GM06990 (cell line): Measurements from ENCODE around the gene SERINC5.

Source experiments
- DNase-seq: peaks from one replicate; pipeline ENCODE4 v3.0.0-alpha.2; 2011; ENCODE audit not compliant: insufficient read length; ENCODE audit errors: extremely low read depth
- H3K27me3 ChIP-seq: replicated peaks from 2 replicates; pipeline ENCODE4 v1.6.0; 2011; ENCODE audit warnings: low read length; ENCODE audit not compliant: control insufficient read depth, insufficient read depth
- H3K36me3 ChIP-seq: 2 replicates; pipeline ENCODE4 v1.5.1; 2011; ENCODE audit warnings: low read length; ENCODE audit not compliant: control insufficient read depth, insufficient read depth
- H3K4me3 ChIP-seq: replicated peaks from 2 replicates; pipeline ENCODE4 v1.5.1; 2011; ENCODE audit warnings: low read depth, mild to moderate bottlenecking, control low read depth, low read length
- TF ChIP-seq, protein P1 (sequence below): IDR thresholded peaks from 2 replicates; pipeline ENCODE4 v1.5.1; 2011; ENCODE audit warnings: low read length, control low read depth, mild to moderate bottlenecking, inconsistent platforms; ENCODE audit not compliant: insufficient read depth, poor library complexity, severe bottlenecking

The SERINC5 gene

DNA sequence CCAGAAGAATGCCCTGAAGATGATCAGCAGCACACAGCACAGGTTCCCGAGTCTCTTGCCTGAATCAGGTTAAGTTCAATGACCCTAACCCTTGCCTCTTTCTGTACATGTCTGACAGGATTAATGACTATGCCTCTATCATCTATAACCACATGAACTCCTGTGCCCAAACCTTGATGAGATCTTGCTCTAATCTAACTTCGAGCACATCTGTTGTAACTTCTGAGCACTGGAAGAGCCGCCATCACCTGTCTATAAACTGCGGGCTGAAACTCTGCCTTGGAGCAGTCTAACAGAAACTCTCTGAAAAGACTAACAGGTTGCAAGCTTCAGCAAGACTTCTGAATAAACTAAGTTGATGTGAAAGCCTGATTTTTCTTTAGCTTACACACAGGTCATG lies 44.5 kb downstream of the SERINC5 start:
- no peak for DNase-seq
- Histone ChIP-seq H3K36me3 (no peaks in the 10 kb centered on the region), H3K27me3 (no peaks in the 10 kb centered on the region; the same call in 1 of the 2 replicates), H3K4me3 (no peak overlapping the region)
- TF ChIP-seq, protein P1, sequence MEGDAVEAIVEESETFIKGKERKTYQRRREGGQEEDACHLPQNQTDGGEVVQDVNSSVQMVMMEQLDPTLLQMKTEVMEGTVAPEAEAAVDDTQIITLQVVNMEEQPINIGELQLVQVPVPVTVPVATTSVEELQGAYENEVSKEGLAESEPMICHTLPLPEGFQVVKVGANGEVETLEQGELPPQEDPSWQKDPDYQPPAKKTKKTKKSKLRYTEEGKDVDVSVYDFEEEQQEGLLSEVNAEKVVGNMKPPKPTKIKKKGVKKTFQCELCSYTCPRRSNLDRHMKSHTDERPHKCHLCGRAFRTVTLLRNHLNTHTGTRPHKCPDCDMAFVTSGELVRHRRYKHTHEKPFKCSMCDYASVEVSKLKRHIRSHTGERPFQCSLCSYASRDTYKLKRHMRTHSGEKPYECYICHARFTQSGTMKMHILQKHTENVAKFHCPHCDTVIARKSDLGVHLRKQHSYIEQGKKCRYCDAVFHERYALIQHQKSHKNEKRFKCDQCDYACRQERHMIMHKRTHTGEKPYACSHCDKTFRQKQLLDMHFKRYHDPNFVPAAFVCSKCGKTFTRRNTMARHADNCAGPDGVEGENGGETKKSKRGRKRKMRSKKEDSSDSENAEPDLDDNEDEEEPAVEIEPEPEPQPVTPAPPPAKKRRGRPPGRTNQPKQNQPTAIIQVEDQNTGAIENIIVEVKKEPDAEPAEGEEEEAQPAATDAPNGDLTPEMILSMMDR: no peak

DNA sequence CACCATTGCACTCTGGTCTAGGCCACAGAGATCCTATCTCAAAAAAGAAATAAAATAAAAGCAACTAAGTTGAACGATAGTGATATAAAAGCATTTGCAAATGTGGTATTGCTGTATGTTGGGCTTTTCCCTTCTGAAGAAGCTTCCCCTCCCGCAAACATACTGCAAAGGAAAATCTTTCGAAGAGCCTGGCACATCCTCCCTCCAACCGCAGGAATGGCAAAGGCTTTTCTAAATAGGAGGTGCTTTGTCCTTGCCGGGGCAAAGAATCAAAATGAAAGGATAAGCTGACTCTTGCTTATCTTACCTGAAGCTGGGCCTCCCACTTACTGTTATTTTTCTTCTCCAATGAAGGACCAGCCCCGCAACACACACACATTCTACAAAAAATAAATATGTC lies 45.8 kb downstream of the SERINC5 start:
- H3K4me3 ChIP-seq: no peak overlapping the region
- no peak for DNase-seq
- H3K27me3 ChIP-seq: no peaks in the 10 kb centered on the region; the same call in 1 of the 2 replicates
- TF ChIP-seq, protein P1: no peak
- H3K36me3 ChIP-seq: no peaks in the 10 kb centered on the region

DNA sequence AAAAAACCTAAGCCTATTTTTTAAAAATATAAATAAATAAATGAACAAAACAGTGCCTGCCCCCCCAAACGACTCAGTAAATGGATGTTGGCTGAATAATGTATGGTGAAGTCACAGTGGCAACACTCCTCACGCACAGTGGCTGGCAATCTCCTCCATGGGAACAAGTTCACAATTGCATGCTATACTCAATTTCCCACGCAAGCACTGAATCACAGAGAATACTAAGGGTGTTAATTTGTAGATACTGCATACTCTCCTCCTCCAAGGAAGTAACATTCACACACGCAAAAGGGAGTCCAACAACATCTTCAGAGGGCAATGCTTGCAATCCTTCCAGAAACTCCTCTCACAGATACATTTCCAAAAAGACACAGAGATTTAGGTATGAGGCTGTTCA lies 47.5 kb downstream of the SERINC5 start:
- TF ChIP-seq, protein P1: no peak
- H3K36me3 ChIP-seq: no peaks in the 10 kb centered on the region
- no peak overlapping the region for H3K4me3 ChIP-seq

DNA sequence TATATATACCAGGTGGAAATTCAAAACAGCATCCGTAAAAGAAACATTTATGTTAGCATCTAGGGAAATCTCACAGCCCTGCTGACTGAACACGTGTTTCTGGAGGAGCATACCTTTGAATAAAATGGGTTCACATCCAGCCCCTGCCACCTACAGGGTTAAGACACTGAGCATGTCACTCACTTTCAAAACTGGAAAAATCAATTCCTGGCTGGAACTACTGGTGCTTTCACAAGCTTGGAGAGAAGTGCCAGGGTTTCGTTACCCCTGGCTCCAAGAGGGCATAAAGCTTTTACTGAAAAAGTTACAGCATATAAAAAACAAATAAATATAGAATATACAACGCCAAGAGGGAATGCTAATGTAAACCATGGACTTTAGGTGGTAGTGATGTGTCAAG lies 48.0 kb downstream of the SERINC5 start:
- Histone ChIP-seq H3K36me3 (no peaks in the 10 kb centered on the region), H3K4me3 (no peak overlapping the region), H3K27me3 (no peaks in the 10 kb centered on the region; the same call in 1 of the 2 replicates)
- TF ChIP-seq, protein P1: no peak
- DNase-seq: no peak

More for the DNA sequence above, 47.5 kb downstream of the SERINC5 start:
- no peaks in the 10 kb centered on the region; the same call in 1 of the 2 replicates for H3K27me3 ChIP-seq
- no peak for DNase-seq

DNA sequence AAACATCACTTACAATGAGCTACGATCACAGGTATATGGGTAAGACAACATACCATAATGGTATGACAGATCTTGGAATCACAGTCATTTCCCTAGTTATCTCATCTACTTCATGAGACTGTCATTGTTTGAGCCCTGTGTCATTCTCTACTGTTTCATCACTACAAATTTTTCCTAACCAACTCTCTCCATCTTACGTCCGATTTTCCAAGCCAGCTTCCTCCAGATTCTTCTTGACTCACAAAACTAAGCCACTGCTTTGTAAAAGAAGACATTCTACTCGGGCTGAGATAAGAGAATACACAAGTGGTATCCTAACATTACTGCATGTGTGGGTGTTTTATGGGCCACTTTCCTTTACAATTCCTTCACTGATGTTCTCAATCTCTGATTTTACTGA lies 49.6 kb downstream of the SERINC5 start:
- TF ChIP-seq, protein P1: no peak
- Histone ChIP-seq H3K4me3 (no peak overlapping the region), H3K36me3 (no peaks in the 10 kb centered on the region), H3K27me3 (no peaks in the 10 kb centered on the region; the same call in 1 of the 2 replicates)
- no peak for DNase-seq

DNA sequence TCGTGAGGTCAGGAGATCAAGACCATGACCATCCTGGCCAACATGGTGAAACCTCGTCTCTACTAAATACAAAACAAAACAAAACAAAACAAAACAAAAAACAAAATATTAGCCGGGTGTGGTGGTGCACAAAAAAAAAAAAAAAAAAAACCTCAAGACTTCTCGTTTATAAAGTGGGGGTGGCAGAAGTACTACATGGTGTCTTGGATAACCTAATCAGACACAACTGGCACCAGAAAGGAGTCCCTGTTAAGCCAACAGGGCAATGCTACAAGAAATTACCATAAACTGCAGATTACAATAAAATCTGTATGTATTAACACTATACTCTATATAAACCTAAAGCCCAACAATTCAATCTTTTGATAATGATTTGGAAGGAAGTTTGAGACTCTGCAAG lies 50.0 kb downstream of the SERINC5 start:
- Histone ChIP-seq H3K27me3 (no peaks in the 10 kb centered on the region; the same call in 1 of the 2 replicates), H3K36me3 (no peaks in the 10 kb centered on the region), H3K4me3 (no peak overlapping the region)
- DNase-seq: no peak
- TF ChIP-seq, protein P1: no peak
